GM18526 (cell line): ENCODE measurements around the gene KRTAP10-9.
"Not testable (repeated sequence)": the region's sequence is repeated elsewhere in the genome, so short reads cannot be mapped to it uniquely, and the experiment has no call there.

Experiments
- POLR2A ChIP-seq: IDR thresholded peaks from 3 replicates; pipeline ENCODE4 v1.6.1; 2011; ENCODE audit not compliant: insufficient read length; ENCODE audit errors: extremely low read depth

Gene KRTAP10-9

DNA sequence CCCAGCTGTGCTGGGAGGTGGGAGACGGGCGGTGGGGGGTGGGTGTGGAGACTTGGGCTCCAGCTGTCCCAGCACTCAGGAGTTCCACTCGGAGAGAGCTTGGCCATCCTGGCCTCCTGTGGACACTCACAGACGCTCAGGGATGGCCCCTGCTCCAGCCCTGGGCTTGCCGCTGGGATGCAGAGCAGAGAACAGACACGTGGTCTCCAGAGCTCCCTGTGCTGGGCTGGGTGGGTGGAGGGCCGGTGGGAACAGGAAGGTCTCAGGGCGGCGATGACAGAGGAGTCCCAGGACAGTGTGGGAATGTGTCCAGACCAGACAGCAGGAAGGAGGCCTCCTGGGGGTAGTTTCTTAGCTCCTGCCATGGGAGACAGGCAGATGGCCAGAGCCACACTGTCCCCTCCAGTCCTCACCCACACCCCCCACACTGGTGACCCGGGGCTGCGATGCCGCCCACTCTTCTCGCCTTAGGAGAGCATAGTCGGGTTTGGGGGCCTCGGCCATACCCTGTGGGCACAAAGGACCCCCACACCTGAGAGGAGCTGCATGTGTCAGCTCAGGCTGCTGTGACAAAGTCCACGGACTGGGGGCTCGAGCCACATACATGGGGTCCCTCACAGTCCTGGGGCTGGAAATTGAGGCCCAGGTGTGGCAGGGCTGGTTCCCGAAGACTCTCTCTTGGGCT, 2.0 kb downstream of the KRTAP10-9 start:
- no peak for TF ChIP-seq POLR2A

DNA sequence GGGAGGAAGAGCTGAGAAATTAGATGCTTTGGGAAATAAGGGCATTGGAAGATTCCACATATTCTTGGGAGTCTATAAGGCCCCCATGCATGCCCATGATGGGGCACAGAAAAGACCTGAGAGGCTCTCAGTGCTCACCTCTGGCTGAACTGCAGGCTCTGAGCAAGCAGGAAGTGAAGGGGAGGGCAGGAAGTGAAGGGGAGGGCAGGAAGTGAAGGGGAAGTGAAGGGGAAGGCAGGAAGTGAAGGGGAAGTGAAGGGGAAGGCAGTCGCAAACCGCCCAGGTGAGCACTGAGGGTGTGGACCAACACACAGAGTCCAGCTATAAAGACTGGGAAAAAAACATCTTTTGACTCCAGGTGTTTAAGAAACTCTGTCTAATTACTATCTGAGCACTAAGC, 3.5 kb downstream of the KRTAP10-9 start:
- TF ChIP-seq POLR2A, result no peak

DNA sequence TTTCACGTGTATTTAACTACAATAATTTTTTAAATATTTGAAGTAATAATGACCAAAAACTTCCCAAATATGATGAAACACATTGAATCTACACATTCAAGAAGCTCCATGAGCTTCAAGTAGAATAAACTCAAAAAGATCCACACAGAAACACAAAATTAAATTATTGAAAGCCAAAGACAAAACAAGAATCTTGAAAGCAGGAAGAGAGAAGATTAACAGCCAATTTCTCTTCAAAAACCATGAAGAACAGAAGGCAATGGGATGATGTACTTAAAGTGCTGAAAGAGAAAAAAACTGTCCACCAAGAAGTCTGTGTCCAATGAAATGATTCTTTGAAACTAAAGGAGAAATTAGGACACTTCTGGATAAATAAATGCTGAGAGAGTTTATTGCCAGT, 5.2 kb downstream of the KRTAP10-9 start:
- TF ChIP-seq POLR2A, result no peak

DNA sequence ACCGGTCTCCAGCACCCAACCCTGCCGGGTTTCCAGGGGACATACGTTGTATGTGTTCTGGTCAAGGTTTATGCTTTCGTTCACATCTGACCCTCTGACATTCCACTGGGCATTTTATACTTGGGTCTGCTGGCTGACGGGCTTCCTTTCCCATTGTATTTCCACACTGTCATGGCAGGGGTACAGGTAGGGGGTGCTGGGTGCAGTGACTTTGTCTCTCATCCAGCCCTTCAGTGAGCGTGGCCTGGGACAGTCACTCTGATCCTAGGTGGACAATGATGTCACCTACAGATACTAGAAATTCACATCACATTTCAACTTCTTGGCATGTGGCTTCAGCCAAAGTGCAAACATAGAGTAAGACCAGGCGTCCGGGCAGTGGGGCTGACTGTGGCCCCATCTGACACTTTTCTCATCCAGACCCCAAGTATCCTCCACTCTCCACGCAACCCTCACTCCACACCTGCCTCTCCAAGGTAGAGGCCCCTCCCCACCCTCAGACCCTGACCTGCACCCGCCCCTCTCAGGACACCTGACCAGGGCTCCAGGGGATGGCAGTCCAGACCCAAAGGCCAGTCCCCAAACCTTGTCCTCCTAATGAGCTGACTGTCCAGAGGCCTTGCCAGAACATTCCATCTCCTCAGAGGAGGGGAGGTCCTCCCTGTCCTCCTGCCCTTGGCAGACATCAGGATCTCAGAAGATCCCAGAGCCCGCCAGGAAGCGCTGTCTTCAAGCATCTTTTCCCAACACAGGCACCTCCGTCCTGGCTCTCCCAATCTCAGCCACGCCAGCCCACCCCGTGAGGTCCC, 9.5 kb downstream of the KRTAP10-9 start:
- TF ChIP-seq POLR2A, result no peak

DNA sequence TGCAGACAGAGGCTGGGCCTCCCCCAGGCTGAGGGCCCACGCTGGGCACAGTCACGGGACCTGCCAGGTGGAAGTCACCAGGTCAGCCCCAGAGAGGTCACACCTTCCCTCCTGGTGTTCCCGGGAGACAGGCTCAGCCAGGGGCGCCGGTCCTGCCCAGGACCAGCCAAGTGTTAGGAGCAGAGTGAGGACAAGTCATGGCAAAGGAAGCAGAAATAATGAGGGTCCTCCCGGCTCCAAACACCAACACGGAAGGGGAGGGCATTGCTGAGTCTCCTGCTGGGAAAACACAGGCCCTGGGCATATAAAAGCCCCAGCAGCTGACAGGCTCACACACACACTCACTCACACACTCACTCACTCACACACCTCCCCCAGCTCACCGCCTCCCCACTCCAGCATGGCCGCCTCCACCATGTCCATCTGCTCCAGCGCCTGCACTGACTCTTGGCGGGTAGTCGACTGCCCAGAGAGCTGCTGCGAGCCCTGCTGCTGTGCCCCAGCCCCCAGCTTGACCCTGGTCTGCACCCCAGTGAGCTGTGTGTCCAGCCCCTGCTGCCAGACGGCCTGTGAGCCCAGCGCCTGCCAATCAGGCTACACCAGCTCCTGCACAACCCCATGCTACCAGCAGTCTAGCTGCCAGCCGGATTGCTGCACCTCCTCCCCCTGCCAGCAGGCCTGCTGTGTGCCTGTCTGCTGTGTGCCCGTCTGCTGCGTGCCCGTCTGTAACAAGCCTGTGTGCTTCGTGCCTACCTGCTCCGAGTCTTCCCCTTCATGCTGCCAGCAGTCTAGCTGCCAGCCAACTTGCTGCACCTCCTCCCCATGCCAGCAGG, 10.3 kb downstream of the KRTAP10-9 start, which contains the start of gene KRTAP10-10:
Gene KRTAP10-10 (plus strand): TSS at position 339 of the 833 bp plus-strand sequence. CDS start 62 bp downstream, at position 401.
- TF ChIP-seq POLR2A, result no peak

DNA sequence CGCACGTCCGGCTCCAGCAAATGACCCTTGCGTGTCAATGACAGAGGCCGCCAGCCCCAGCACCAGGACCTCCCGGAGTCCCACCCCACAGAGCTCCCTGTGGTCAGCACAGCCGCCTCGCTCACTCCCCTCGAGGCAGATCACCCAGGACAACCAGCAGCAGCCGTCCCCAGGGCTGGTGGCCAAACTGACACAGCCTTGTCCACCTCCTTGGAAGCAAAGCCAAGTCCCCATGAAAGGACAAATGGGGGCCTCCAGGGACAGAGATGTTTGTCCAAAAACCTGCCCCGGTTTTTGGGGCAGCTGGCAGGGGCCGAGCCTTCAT, 12.4 kb downstream of the KRTAP10-9 start:
- TF ChIP-seq POLR2A, result no peak

DNA sequence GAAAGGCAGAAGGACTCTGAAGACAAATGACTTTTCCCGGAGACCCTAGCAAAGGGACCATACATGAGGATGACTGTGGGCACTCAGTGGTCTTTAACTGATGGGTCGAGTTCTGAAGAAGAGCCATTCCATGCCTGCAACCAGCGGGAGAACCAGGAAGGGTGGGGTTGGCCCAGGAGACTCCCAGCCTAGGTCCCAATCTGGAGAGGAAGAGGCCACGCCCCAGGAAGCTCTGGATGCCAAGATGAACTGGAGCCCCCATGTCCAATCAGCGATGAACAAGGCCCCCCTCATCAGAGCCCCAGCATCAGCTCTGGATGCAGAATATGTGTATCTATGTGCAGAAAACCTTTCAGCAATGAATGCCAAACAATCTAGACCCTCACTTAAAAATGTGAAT, 13.9 kb downstream of the KRTAP10-9 start:
- TF ChIP-seq POLR2A, result no peak

DNA sequence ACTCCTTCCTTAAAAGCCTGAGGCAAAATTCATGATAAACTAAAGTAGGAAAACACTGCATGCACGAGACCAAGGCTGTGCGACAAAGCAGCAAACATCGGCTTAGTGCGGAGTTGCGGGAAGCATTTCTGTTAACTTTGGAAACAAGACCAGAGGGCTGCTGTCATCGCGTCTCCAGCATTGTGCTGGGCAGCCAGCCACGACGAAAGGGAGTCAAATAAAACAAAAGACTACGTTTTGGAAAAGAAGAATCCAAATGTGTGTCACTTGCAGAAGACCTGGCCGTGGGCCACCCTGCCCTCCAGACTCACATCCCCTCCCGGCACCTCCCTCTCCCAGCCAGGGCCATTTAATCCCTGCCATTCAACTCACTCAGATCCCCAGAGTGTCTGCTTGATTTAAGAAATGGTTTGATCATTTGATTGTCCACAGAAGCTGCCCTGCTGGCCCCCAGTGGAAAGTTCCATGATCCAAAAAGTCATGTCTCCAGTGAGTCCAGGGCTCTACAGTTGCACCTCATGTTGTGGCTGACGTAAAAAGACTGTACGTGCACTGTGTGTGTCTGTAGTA, 16.9 kb downstream of the KRTAP10-9 start:
- no peak for TF ChIP-seq POLR2A

DNA sequence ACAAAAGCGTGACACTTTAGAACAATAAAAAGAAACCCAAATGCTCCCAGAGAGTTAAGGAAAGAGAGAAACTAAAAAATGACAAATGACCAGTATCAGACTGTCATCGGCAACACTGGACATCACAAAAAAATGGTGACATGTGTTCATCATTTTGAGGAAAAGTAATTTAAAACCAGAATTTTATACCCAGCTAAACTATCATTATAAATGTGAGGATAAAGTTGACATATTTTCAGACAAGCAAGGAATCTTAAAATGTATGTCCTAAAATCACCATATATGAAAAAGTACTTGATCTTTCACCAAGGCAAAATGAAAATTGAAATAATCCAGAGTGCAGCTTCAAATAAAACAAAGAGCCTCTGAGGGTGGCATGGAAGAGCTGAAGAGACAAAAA, 18.0 kb downstream of the KRTAP10-9 start:
- no peak for TF ChIP-seq POLR2A

DNA sequence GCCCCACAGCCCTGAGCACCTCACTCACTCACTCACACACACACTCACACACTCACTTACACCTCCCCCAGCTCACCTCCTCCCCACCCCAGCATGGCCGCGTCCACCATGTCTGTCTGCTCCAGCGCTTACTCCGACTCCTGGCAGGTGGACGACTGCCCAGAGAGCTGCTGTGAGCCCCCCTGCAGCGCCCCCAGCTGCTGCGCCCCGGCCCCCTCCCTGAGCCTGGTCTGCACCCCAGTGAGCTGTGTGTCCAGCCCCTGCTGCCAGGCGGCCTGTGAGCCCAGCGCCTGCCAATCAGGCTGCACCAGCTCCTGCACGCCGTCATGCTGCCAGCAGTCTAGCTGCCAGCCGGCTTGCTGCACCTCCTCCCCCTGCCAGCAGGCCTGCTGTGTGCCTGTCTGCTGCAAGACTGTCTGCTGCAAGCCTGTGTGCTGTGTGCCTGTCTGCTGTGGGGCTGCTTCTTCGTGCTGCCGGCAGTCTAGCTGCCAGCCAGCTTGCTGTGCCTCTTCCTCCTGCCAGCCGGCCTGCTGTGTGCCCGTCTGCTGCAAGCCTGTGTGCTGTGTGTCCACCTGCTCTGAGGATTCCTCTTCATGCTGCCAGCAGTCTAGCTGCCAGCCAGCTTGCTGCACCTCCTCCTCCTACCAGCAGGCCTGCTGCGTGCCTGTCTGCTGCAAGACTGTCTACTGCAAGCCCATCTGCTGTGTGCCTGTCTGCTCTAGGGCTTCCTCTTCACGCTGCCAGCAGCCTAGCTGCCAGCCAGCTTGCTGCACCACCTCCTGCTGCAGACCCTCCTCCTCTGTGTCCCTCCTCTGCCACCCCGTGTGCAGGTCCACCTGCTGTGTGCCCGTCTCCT, 19.7 kb downstream of the KRTAP10-9 start, which contains the start of gene KRTAP10-11:
Gene KRTAP10-11 (plus strand): TSS at position 49 of the 856 bp plus-strand sequence. CDS start 45 bp downstream, at position 94.
- TF ChIP-seq POLR2A, result not testable (repeated sequence)

DNA sequence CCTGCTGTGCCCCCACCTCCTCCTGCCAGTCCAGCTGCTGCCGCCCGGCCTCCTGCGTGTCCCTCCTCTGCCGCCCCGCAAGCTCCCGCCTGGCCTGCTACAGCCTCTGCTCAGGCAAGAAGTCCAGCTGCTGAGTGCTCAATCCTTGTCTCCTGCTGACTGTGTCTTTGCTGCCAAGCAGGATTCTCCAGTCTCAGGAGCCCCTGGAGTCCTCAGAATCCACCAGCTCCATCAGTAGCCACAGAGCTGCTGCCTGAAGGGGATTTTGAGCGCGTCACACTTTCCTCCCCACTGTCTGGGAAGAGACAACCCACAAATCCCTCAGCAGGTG, 20.3 kb downstream of the KRTAP10-9 start:
- TF ChIP-seq POLR2A, result no peak

DNA sequence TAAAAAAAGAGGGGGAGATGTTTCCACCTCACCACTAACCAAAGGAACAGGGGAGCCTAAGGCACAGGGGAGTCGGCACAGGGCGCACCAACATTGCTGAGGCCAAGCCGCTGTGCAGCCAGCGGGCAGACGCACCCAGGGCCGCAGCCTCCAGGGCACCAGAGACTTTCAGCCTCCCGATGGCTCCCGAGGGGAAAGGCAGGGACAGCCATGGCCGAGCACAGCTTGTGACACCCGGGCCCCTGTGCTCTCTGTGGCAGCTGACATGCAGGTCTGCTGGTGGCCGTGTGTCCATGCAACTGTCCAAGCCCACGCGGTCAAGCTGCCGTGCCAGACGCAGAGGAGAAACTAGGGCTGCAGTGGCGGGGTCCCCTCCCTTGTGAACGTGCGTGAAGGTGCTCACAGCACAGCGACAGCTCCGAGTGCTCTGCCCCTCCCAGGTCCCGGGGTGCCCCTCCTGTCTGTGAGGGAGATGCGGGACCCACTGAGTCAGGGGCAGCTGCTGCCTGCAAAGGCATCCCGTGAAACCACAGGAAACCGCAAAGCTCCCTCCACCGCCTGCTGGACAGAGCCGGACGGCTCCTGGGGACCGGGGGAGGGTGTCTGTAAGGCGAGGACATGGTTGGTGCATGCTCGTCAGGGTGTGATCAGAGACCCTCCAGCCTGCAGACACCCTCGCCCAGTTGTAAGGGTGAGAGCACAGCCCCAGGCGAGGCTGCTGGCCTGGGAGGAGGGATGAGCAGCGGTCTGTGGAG, 21.8 kb downstream of the KRTAP10-9 start:
- no peak for TF ChIP-seq POLR2A

DNA sequence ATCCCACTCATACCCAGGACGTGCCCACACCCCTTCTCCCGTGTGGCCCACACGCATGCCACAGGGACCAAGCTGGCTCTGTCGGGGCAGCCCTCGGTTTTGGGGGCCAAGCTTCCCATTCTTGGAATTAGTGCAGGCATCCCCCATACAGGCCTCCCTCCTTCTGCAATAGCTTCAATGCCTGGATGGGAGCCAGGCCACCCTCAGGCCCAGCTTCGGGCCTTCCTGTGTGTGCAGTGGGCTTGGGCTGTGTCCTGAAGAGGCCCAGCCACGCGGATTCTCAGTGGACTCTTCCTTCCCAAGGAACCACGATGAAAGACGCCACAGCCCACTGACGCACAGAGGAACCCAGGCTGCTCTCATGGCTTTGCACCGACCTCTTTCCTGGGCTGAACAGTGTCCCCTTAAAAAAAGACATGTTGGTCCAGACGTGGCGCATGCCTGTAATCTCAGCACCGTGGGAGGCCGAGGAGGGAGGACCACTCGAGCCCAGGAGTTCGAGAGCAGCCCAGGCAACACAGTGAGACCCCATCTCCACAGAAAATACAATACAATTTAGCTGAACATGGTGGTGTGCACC, 22.7 kb downstream of the KRTAP10-9 start:
- TF ChIP-seq POLR2A, result no peak
